GM18868 (cell line): ENCODE measurements around the gene SRPK3.

Experiments
- ATAC-seq: cut with Tn5 transposase; IDR thresholded peaks from one replicate; pipeline ENCODE4 v1.9.1; 2021; ENCODE audit warnings: mild to moderate bottlenecking, moderate library complexity; ENCODE audit not compliant: unreplicated experiment

The SRPK3 gene

GRCh38 chrX:153769865-153770600 lies 10.8 kb upstream of the SRPK3 start:
- ATAC-seq, result no peak

GRCh38 chrX:153770601-153771414 lies 10.0 kb upstream of the SRPK3 start:
- no peak for ATAC-seq

- ATAC-seq, result no peak
Observed at GRCh38 chrX:153771415-153772315, 9.2 kb upstream of the SRPK3 start.

GRCh38 chrX:153772316-153773217 lies 8.3 kb upstream of the SRPK3 start:
- ATAC-seq, result no peak

- no peak for ATAC-seq
Observed at GRCh38 chrX:153773218-153773611, 7.6 kb upstream of the SRPK3 start.

GRCh38 chrX:153773741-153774575 lies 6.9 kb upstream of the SRPK3 start:
- no peak for ATAC-seq

GRCh38 chrX:153774576-153775292 lies 6.1 kb upstream of the SRPK3 start:
- ATAC-seq, result no peak

- ATAC-seq, result no peak
Observed at GRCh38 chrX:153775293-153776119, 5.3 kb upstream of the SRPK3 start.

- ATAC-seq, result no peak
Observed at GRCh38 chrX:153776120-153776599, 4.7 kb upstream of the SRPK3 start.

- no peak for ATAC-seq
Observed at GRCh38 chrX:153776611-153777045, 4.2 kb upstream of the SRPK3 start.

- no peak for ATAC-seq
Observed at GRCh38 chrX:153777261-153778090, 3.4 kb upstream of the SRPK3 start.

- no peak for ATAC-seq
Observed at GRCh38 chrX:153778181-153778580, 2.7 kb upstream of the SRPK3 start.

- no peak for ATAC-seq
Observed at GRCh38 chrX:153778684-153779101, 2.1 kb upstream of the SRPK3 start.

- ATAC-seq, result no peak
Observed at GRCh38 chrX:153779891-153780677, 757 bp upstream of the SRPK3 start.

- ATAC-seq, result no peak
Observed at GRCh38 chrX:153781428-153782047, 697 bp downstream of the SRPK3 start.
